Neuronal stem cell (in vitro differentiated cells): ENCODE data around the gene FAM149A.
A peak's percentile ranks its signal among the peaks of the same experiment; 100 is the strongest.

Experiments
- DNase-seq: peaks from one replicate; pipeline ENCODE4 v3.0.0-alpha.2; 2013; ENCODE audit warnings: low spot score
- H2AFZ ChIP-seq: one replicate; pipeline ENCODE4 v1.6.1; 2013; ENCODE audit warnings: mild to moderate bottlenecking, low read length, inconsistent platforms
- H2AK5ac ChIP-seq: 2 replicates; pipeline ENCODE4 v1.6.1; 2013; ENCODE audit warnings: low read depth, mild to moderate bottlenecking, inconsistent platforms, low read length, moderate library complexity, mixed read lengths
- H2BK120ac ChIP-seq: 2 replicates; pipeline ENCODE4 v1.6.1; 2013; ENCODE audit warnings: low read depth, mild to moderate bottlenecking, inconsistent platforms, low read length, moderate library complexity, mixed read lengths
- H2BK12ac ChIP-seq: one replicate; pipeline ENCODE4 v1.6.1; 2013; ENCODE audit warnings: low read length, inconsistent platforms
- H2BK15ac ChIP-seq: 2 replicates; pipeline ENCODE4 v1.6.1; 2013; ENCODE audit warnings: mild to moderate bottlenecking, low read length, inconsistent platforms, mixed read lengths
- H2BK5ac ChIP-seq: one replicate; pipeline ENCODE4 v1.6.1; 2013; ENCODE audit warnings: inconsistent platforms, mild to moderate bottlenecking, low read length, moderate library complexity
- H3K14ac ChIP-seq: one replicate; pipeline ENCODE4 v1.6.1; 2013; ENCODE audit warnings: low read length, inconsistent platforms
- H3K18ac ChIP-seq: 2 replicates; pipeline ENCODE4 v1.6.1; 2013; ENCODE audit warnings: low read length, inconsistent platforms
- H3K23ac ChIP-seq: 2 replicates; pipeline ENCODE4 v1.6.1; 2013; ENCODE audit warnings: low read depth, mild to moderate bottlenecking, mixed read lengths, low read length, inconsistent platforms; ENCODE audit not compliant: poor library complexity
- H3K27ac ChIP-seq: replicated peaks from 3 replicates; pipeline ENCODE4 v1.5.1; 2013; ENCODE audit warnings: low read length, inconsistent platforms
- H3K27me3 ChIP-seq, 3 experiments: 2 replicates each; pipeline ENCODE4 v1.6.1; 2013; ENCODE audit warnings: low read length in 3 of 3, mild to moderate bottlenecking in 2 of 3, inconsistent platforms in 1 of 3, low read depth in 1 of 3, mixed read lengths in 1 of 3, moderate library complexity in 1 of 3; ENCODE audit not compliant: control insufficient read depth in 3 of 3, insufficient read depth in 3 of 3
- H3K36me3 ChIP-seq, 2 donors: replicated peaks in 1 of 2; 2 replicates each; pipeline ENCODE4 v1.6.1; 2013; ENCODE audit warnings: low read length in 2 of 2; ENCODE audit not compliant: control insufficient read depth in 2 of 2, insufficient read depth in 2 of 2
- H3K4ac ChIP-seq: 2 replicates; pipeline ENCODE4 v1.6.1; 2013; ENCODE audit warnings: inconsistent platforms, mild to moderate bottlenecking, low read length, moderate library complexity
- H3K4me1 ChIP-seq, 2 donors: 1 replicate in 1 of 2; 2 replicates in 1 of 2; pipeline ENCODE4 v1.6.1; 2013; ENCODE audit warnings: low read length in 2 of 2, low read depth in 1 of 2; ENCODE audit not compliant: control insufficient read depth in 2 of 2, insufficient read depth in 1 of 2
- H3K4me2 ChIP-seq: one replicate; pipeline ENCODE4 v1.6.1; 2013; ENCODE audit warnings: mild to moderate bottlenecking, low read length, inconsistent platforms; ENCODE audit not compliant: insufficient read depth, poor library complexity, severe bottlenecking
- H3K4me3 ChIP-seq, 2 donors: 2 replicates each; pipeline ENCODE4 v1.5.1; 2013; ENCODE audit warnings: low read length in 2 of 2, mild to moderate bottlenecking in 2 of 2, inconsistent platforms in 1 of 2, moderate library complexity in 1 of 2
- H3K79me1 ChIP-seq: one replicate; pipeline ENCODE4 v1.6.1; 2013; ENCODE audit warnings: low read depth, mild to moderate bottlenecking, inconsistent platforms, low read length, moderate library complexity
- H3K9ac ChIP-seq: one replicate; pipeline ENCODE4 v1.6.1; 2013; ENCODE audit warnings: mild to moderate bottlenecking, low read depth, low read length, inconsistent platforms; ENCODE audit not compliant: poor library complexity
- H3K9me3 ChIP-seq, 2 donors: replicated peaks in 1 of 2; 2 replicates each; pipeline versions ENCODE3 to v1.6.1; 2013; ENCODE audit warnings: low read length in 2 of 2, mild to moderate bottlenecking in 2 of 2, inconsistent platforms in 1 of 2, low read depth in 1 of 2, mixed read lengths in 1 of 2, moderate library complexity in 1 of 2; ENCODE audit not compliant: control insufficient read depth in 2 of 2, insufficient read depth in 1 of 2
- H4K8ac ChIP-seq: one replicate; pipeline ENCODE4 v1.6.1; 2013; ENCODE audit warnings: low read depth, mild to moderate bottlenecking, inconsistent platforms, low read length, moderate library complexity
- H4K91ac ChIP-seq: one replicate; pipeline ENCODE4 v1.6.1; 2013; ENCODE audit warnings: low read length, low read depth, mild to moderate bottlenecking, inconsistent platforms; ENCODE audit not compliant: poor library complexity
- WGBS, 2 donors: extraction: QIAGEN DNeasy Blood & Tissue Kit; methylation state at CpG; one replicate each; pipeline ENCODE4 v1.1.7; 2013; ENCODE audit warnings: missing lambda C conversion rate in 2 of 2, mixed read lengths in 1 of 2; ENCODE audit not compliant: insufficient read length in 2 of 2, insufficient replicate concordance in 1 of 2; ENCODE audit errors: extremely low coverage in 2 of 2; 5-methylcytosine and 5-hydroxymethylcytosine counted together

The FAM149A gene

GRCh38 chr4:186096681-186097165 lies 7.8 kb upstream of the FAM149A start:
- H3K27me3 ChIP-seq: peaks cover 0 to 26% (median 0%) of the 10 kb centered on the region in 3 experiments
- no peak overlapping the region for H3K4ac ChIP-seq
- H3K9ac ChIP-seq: no peak overlapping the region
- no peaks in the 10 kb centered on the region for H3K36me3 ChIP-seq
- no peak overlapping the region for H2BK5ac ChIP-seq
- no peak overlapping the region for H3K27ac ChIP-seq
- H2BK120ac ChIP-seq: no peak overlapping the region
- H3K18ac ChIP-seq: no peak overlapping the region
- no peak overlapping the region for H2AK5ac ChIP-seq
- no peak for DNase-seq
- H3K14ac ChIP-seq: no peak overlapping the region
- H3K79me1 ChIP-seq: no peaks in the 10 kb centered on the region
- H2AFZ ChIP-seq: no peak overlapping the region
- no peak overlapping the region for H3K4me2 ChIP-seq
- H3K4me1 ChIP-seq: peaks cover 0 to 2% of the 10 kb centered on the region in 2 donors
- H3K4me3 ChIP-seq: peak overlapping the region in 1 of 2 donors; percentile 21
- H2BK12ac ChIP-seq: no peak overlapping the region
- H3K9me3 ChIP-seq: peaks cover 0 to 2% of the 10 kb centered on the region in 2 donors
- H4K91ac ChIP-seq: no peak overlapping the region
- H2BK15ac ChIP-seq: no peak overlapping the region
- H3K23ac ChIP-seq: no peak overlapping the region
- no CpG with 5 or more reads among the region's 9 CpGs for WGBS, 2 donors
- no peak overlapping the region for H4K8ac ChIP-seq

DNA sequence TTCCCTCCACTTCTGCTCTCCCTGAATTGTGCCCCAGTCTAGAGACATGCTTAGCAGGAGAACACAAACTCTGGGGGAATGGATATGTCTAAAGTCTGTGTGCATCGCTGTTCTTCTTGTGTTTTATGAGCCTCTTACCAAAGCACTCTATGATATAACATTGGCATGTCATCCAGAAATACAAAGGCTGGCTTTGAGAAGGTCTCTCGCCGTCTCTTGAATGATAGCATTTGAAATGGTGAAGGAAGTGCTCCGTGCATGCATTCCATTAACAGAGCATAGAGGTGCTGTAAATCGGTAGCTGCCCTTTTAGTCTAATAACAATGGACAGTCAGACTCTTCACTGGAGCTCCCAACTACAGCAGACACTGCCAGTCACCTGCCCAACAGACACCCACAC lies 7.1 kb upstream of the FAM149A start:
- WGBS, 2 donors: no CpG with 5 or more reads among the region's 5 CpGs
- no peak overlapping the region for H4K91ac ChIP-seq
- H2BK5ac ChIP-seq: no peak overlapping the region
- no peak overlapping the region for H3K4me2 ChIP-seq
- no peaks in the 10 kb centered on the region for H3K79me1 ChIP-seq
- H2AFZ ChIP-seq: no peak overlapping the region
- peaks cover 0 to 2% of the 10 kb centered on the region in 2 donors for H3K4me1 ChIP-seq
- no peak overlapping the region for H2BK12ac ChIP-seq
- H3K14ac ChIP-seq: no peak overlapping the region
- no peak overlapping the region for H3K4ac ChIP-seq
- no peak overlapping the region for H3K18ac ChIP-seq
- H2BK15ac ChIP-seq: no peak overlapping the region
- H3K9me3 ChIP-seq: peaks cover 0 to 2% of the 10 kb centered on the region in 2 donors
- H3K23ac ChIP-seq: no peak overlapping the region
- no peak overlapping the region for H3K4me3 ChIP-seq
- no peak overlapping the region for H2AK5ac ChIP-seq
- H3K9ac ChIP-seq: no peak overlapping the region
- H3K27ac ChIP-seq: no peak overlapping the region
- H3K27me3 ChIP-seq: peaks cover 0 to 29% (median 0%) of the 10 kb centered on the region in 3 experiments
- DNase-seq: no peak
- H2BK120ac ChIP-seq: no peak overlapping the region
- no peak overlapping the region for H4K8ac ChIP-seq
- H3K36me3 ChIP-seq: no peaks in the 10 kb centered on the region

- Histone ChIP-seq H3K14ac (peak overlapping the region; percentile 27), H2BK12ac (no peak overlapping the region), H2AFZ (no peak overlapping the region), H2BK5ac (no peak overlapping the region), H4K8ac (no peak overlapping the region), H3K23ac (no peak overlapping the region), H3K4ac (no peak overlapping the region), H3K9ac (no peak overlapping the region), H3K4me3 (no peak overlapping the region), H3K36me3 (no peaks in the 10 kb centered on the region), H3K27me3 (peaks cover 0 to 72% (median 18%) of the 10 kb centered on the region in 3 experiments), H3K18ac (no peak overlapping the region), H3K27ac (no peak overlapping the region), H3K9me3 (peaks cover 0 to 4% of the 10 kb centered on the region in 2 donors), H2BK15ac (no peak overlapping the region), H3K4me1 (peaks cover 0 to 5% of the 10 kb centered on the region in 2 donors), H3K4me2 (no peak overlapping the region), H3K79me1 (no peaks in the 10 kb centered on the region), H2BK120ac (no peak overlapping the region), H2AK5ac (no peak overlapping the region), H4K91ac (no peak overlapping the region)
- DNase-seq: no peak
- no CpG with 5 or more reads among the region's 12 CpGs for WGBS, 2 donors
These were observed 1.6 kb upstream of the FAM149A start for GRCh38 chr4:186102931-186103330.

DNA sequence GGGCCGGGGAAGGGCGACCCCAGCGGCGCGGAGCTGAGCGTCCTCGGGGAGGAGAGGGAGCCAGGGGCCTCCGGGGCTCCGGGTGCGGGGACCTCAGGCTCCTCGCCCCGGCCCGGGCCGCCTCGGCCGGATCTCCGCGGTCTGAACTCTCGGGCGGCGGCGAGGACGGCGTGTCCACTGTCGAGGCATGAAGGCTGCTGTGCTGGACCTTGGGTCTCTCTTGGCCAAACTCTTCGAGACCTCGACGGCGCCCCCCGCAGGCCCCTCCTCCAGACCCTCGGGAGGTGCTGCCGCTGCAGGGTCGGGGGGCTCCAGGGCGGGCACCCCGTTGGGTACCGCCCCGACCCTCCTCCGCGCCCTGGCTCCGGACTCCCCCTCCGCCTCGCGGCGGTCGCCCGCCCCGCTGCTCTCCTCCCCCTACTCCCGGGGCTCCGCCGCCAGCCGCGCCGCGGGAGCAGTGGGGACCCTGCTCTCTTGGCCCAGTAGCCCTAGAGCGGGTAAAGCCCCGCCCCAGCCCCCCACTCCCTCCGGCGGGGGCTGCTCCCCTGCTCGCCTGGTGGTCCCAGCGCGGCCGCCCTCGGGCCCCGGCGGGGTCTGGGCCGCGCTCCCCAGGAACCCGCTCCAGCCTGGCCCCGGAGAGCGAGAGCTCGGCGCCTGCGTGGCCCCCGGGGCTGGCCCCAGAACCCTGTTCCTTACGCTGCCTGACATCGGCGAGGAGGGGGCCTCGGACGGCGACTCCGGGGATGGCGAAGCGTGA lies 564 bp downstream of the FAM149A start:
- Histone ChIP-seq H3K4me3 (peak overlapping the region; percentile 12 to 81), H3K27me3 (peaks cover 0 to 75% (median 18%) of the 10 kb centered on the region in 3 experiments), H2BK5ac (no peak overlapping the region), H2BK15ac (peak overlapping the region; percentile 29), H2BK12ac (peak overlapping the region; percentile 52), H3K4me1 (peaks cover 0 to 5% of the 10 kb centered on the region in 2 donors), H2BK120ac (no peak overlapping the region), H3K4me2 (peak overlapping the region; percentile 78), H3K36me3 (no peaks in the 10 kb centered on the region), H3K4ac (no peak overlapping the region), H3K18ac (peak overlapping the region; percentile 81), H3K9ac (no peak overlapping the region), H4K8ac (no peak overlapping the region), H2AFZ (peak overlapping the region; percentile 91), H2AK5ac (peak overlapping the region; percentile 2), H3K27ac (no peak overlapping the region), H3K79me1 (no peaks in the 10 kb centered on the region), H3K23ac (no peak overlapping the region), H3K14ac (peak overlapping the region; percentile 39), H4K91ac (no peak overlapping the region), H3K9me3 (peaks cover 0 to 4% of the 10 kb centered on the region in 2 donors)
- DNase-seq: no peak
- WGBS, 2 donors: no CpG with 5 or more reads among the region's 83 CpGs
